ENCODE data around the gene PTH2R. TPM values are rescaled to one million over a fixed set of nuclear protein-coding genes. Genes with fewer than 3 reads are reported as not detected.

PTH2R gene
- total RNA-seq, 1 experiment from 2014 or later, result not detected

DNA sequence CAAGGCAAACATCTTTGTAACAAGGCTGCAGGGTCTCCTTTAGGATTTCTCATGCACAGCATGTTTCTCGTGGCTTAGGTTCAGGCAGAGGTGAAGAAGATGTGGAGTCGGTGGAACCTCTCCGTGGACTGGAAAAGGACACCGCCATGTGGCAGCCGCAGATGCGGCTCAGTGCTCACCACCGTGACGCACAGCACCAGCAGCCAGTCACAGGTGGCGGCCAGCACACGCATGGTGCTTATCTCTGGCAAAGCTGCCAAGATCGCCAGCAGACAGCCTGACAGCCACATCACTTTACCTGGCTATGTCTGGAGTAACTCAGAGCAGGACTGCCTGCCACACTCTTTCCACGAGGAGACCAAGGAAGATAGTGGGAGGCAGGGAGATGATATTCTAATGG, 86.6 kb downstream of the PTH2R start:
- Histone ChIP-seq H3K36me3 (ENCODE audit: insufficient read depth, low read length, poor library complexity, severe bottlenecking) (no peaks in the 10 kb centered on the region), H3K27me3 (replicated peaks; ENCODE audit: insufficient read depth, low read depth, low read length, poor library complexity) (peaks cover 25% of the 10 kb centered on the region), H3K9me3 (ENCODE audit: low read depth, low read length, poor library complexity, severe bottlenecking) (no peaks in the 10 kb centered on the region), H3K4me3 (ENCODE audit: low read depth, low read length, poor library complexity, severe bottlenecking) (no peak overlapping the region), H3K4me1 (ENCODE audit: insufficient read depth, low read length, poor library complexity, severe bottlenecking) (no peaks in the 10 kb centered on the region), H3K27ac (ENCODE audit: low read depth, low read length, poor library complexity, severe bottlenecking) (no peak overlapping the region)
- POLR2A ChIA-PET (ENCODE audit: low non-redundant PET), result no interaction called here
- CTCF ChIA-PET, result no interaction called here
- BruUV-seq (replicated peaks), result no TSS peak
- intact Hi-C loops (cut with micrococcal nuclease; ENCODE audit: unreplicated experiment), result no loop called here
- no peak for DNase-seq (ENCODE audit: low spot score)
- TF ChIP-seq, protein P1, sequence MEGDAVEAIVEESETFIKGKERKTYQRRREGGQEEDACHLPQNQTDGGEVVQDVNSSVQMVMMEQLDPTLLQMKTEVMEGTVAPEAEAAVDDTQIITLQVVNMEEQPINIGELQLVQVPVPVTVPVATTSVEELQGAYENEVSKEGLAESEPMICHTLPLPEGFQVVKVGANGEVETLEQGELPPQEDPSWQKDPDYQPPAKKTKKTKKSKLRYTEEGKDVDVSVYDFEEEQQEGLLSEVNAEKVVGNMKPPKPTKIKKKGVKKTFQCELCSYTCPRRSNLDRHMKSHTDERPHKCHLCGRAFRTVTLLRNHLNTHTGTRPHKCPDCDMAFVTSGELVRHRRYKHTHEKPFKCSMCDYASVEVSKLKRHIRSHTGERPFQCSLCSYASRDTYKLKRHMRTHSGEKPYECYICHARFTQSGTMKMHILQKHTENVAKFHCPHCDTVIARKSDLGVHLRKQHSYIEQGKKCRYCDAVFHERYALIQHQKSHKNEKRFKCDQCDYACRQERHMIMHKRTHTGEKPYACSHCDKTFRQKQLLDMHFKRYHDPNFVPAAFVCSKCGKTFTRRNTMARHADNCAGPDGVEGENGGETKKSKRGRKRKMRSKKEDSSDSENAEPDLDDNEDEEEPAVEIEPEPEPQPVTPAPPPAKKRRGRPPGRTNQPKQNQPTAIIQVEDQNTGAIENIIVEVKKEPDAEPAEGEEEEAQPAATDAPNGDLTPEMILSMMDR (conservative IDR thresholded peaks at IDR 0.05; ENCODE audit: low read depth, low read length), result no peak
- no peak for TF ChIP-seq EZH2 (IDR thresholded peaks at IDR 0.05; ENCODE audit: borderline replicate concordance, low read depth, low read length, poor library complexity, severe bottlenecking)

DNA sequence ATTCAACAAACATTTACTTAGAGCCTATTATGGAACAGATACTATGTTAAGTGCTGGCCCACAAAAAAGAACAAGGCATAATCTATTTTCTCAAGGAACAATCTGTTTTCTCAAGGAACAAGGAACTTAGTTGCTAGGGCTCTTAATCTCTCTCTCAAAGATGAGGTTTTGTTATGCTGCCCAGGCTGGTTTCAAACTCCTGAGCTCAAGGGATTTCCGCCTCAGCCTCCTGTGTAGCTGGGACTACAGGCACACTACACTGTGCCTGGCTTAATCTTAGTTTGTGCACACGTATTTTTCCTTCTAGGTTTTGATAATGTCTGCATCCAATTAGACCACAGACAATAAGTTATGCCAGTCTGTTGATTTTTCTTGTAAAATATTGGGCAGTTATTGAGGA, 89.5 kb downstream of the PTH2R start:
- Histone ChIP-seq H3K27me3 (replicated peaks; ENCODE audit: insufficient read depth, low read depth, low read length, poor library complexity) (peaks cover 17% of the 10 kb centered on the region), H3K27ac (ENCODE audit: low read depth, low read length, poor library complexity, severe bottlenecking) (no peak overlapping the region), H3K4me3 (ENCODE audit: low read depth, low read length, poor library complexity, severe bottlenecking) (no peak overlapping the region), H3K4me1 (ENCODE audit: insufficient read depth, low read length, poor library complexity, severe bottlenecking) (no peaks in the 10 kb centered on the region), H3K9me3 (ENCODE audit: low read depth, low read length, poor library complexity, severe bottlenecking) (no peaks in the 10 kb centered on the region), H3K36me3 (ENCODE audit: insufficient read depth, low read length, poor library complexity, severe bottlenecking) (no peaks in the 10 kb centered on the region)
- BruUV-seq (replicated peaks), result no TSS peak
- intact Hi-C loops (cut with micrococcal nuclease; ENCODE audit: unreplicated experiment), result no loop called here
- no peak for DNase-seq (ENCODE audit: low spot score)
- CTCF ChIA-PET, result no interaction called here
- TF ChIP-seq, protein P1 (conservative IDR thresholded peaks at IDR 0.05; ENCODE audit: low read depth, low read length), result no peak
- TF ChIP-seq EZH2 (IDR thresholded peaks at IDR 0.05; ENCODE audit: borderline replicate concordance, low read depth, low read length, poor library complexity, severe bottlenecking), result no peak
- POLR2A ChIA-PET (ENCODE audit: low non-redundant PET), result no interaction called here

DNA sequence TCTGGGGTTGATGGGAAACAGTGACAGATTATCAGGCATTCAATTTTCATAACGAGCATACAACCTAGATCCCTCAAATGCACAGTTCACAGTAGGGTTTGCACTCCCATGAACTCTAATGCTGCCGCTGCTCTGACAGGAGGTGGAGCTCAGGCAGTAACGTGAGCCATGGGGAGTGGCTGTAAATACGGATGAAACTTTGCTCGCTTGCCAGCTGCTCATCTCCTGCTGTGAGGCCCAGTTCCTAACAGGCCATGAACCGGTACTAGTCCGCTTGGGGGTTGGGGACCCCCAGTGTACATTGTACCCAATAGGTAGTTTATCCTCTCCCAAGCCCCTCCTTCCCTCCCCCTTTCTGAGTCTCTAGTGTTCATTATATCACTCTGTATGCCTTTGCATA, 94.6 kb downstream of the PTH2R start:
- intact Hi-C loops (cut with micrococcal nuclease; ENCODE audit: unreplicated experiment), result no loop called here
- Histone ChIP-seq H3K4me3 (ENCODE audit: low read depth, low read length, poor library complexity, severe bottlenecking) (no peak overlapping the region), H3K36me3 (ENCODE audit: insufficient read depth, low read length, poor library complexity, severe bottlenecking) (no peaks in the 10 kb centered on the region), H3K27me3 (replicated peaks; ENCODE audit: insufficient read depth, low read depth, low read length, poor library complexity) (peaks cover 12% of the 10 kb centered on the region), H3K4me1 (ENCODE audit: insufficient read depth, low read length, poor library complexity, severe bottlenecking) (no peaks in the 10 kb centered on the region), H3K27ac (ENCODE audit: low read depth, low read length, poor library complexity, severe bottlenecking) (no peak overlapping the region), H3K9me3 (ENCODE audit: low read depth, low read length, poor library complexity, severe bottlenecking) (no peaks in the 10 kb centered on the region)
- TF ChIP-seq EZH2 (IDR thresholded peaks at IDR 0.05; ENCODE audit: borderline replicate concordance, low read depth, low read length, poor library complexity, severe bottlenecking), result no peak
- TF ChIP-seq, protein P1 (conservative IDR thresholded peaks at IDR 0.05; ENCODE audit: low read depth, low read length), result no peak
- POLR2A ChIA-PET (ENCODE audit: low non-redundant PET), result no interaction called here
- CTCF ChIA-PET, result no interaction called here
- BruUV-seq (replicated peaks), result no TSS peak
- peak; percentile 24 for DNase-seq (ENCODE audit: low spot score)
